Testis (tissue), 2 donors: Measurements from ENCODE around the gene HSDL1.

Experiments used
- POLR2A ChIP-seq: fragments of 450-650 bp; IDR thresholded peaks from one replicate; pipeline ENCODE4 v1.6.1; 2017; ENCODE audit warnings: antibody characterized with exemption, mild to moderate bottlenecking, moderate library complexity
- TF ChIP-seq, protein P1 (sequence below), 3 experiments: fragments of 450-650 bp in 2 of 3; fragments of 200-600 bp in 1 of 3; sonication (generic) in 1 of 3; IDR thresholded peaks; one replicate each; pipeline ENCODE4 v1.5.1; 2016 to 2019; ENCODE audit warnings: antibody characterized with exemption in 3 of 3, mild to moderate bottlenecking in 2 of 3, moderate library complexity in 1 of 3

DNA sequence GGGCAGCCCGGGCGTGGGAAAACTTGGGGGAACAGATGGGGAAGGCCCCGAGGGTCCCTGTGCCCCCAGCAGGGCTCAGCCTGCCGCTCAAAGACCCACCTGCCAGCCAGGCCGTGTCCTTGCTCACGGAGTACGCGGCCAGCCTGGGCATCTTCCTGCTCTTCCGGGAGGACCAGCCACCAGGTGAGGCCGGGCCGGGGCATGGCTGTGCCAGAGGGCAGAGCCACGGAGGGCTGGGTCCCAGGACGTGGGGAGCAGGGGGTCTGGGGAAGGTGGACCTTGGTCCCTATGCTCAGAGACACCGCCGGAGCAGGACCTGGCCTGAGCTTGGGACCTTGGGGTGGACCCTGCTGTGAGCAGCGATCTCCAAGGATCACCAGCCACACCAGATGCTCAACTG lies 46.5 kb upstream of the HSDL1 start:
- TF ChIP-seq, protein P1, sequence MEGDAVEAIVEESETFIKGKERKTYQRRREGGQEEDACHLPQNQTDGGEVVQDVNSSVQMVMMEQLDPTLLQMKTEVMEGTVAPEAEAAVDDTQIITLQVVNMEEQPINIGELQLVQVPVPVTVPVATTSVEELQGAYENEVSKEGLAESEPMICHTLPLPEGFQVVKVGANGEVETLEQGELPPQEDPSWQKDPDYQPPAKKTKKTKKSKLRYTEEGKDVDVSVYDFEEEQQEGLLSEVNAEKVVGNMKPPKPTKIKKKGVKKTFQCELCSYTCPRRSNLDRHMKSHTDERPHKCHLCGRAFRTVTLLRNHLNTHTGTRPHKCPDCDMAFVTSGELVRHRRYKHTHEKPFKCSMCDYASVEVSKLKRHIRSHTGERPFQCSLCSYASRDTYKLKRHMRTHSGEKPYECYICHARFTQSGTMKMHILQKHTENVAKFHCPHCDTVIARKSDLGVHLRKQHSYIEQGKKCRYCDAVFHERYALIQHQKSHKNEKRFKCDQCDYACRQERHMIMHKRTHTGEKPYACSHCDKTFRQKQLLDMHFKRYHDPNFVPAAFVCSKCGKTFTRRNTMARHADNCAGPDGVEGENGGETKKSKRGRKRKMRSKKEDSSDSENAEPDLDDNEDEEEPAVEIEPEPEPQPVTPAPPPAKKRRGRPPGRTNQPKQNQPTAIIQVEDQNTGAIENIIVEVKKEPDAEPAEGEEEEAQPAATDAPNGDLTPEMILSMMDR (IDR thresholded peaks at IDR 0.05), result no peak
- no peak for TF ChIP-seq POLR2A
